Astrocyte of the spinal cord (primary cell): ENCODE results near the gene HSPH1.

Source experiments
- DNase-seq: peaks from one replicate; pipeline ENCODE4 v3.0.0; 2011; ENCODE audit warnings: low read depth, low spot score
- H3K4me3 ChIP-seq: 2 replicates; pipeline ENCODE4 v1.5.1; 2011; ENCODE audit warnings: low read depth, mild to moderate bottlenecking, low read length, moderate library complexity
- CTCF ChIP-seq: IDR thresholded peaks from 2 replicates; pipeline ENCODE4 v1.5.1; 2012; ENCODE audit warnings: low read depth, mild to moderate bottlenecking, low read length, inconsistent platforms
- in situ Hi-C: cut with HindIII; loops from 2 replicates; pipeline ENCODE4 v1.10.0; 2017; ENCODE audit warnings: low sequenced_read_pairs

The HSPH1 gene

GRCh38 chr13:31159306-31159705, 2.4 kb downstream of the HSPH1 start:
- DNase-seq = no peak
- no peak for TF ChIP-seq CTCF
- in situ Hi-C loops = no loop called here
- peak overlapping the region; percentile 90 for H3K4me3 ChIP-seq

- in situ Hi-C loops = no loop called here
- TF ChIP-seq CTCF = no peak
- H3K4me3 ChIP-seq = no peak overlapping the region
- no peak for DNase-seq
These were observed 6.8 kb downstream of the HSPH1 start for GRCh38 chr13:31154939-31155338.

GRCh38 chr13:31151837-31152236, 9.9 kb downstream of the HSPH1 start:
- TF ChIP-seq CTCF = no peak
- H3K4me3 ChIP-seq = no peak overlapping the region
- no peak for DNase-seq
- in situ Hi-C loops = no loop called here

- in situ Hi-C loops = no loop called here
- no peak overlapping the region for H3K4me3 ChIP-seq
- no peak for TF ChIP-seq CTCF
- DNase-seq = no peak
These were observed 11.3 kb downstream of the HSPH1 start for GRCh38 chr13:31150315-31150985.

- no peak overlapping the region for H3K4me3 ChIP-seq
- no peak for TF ChIP-seq CTCF
- DNase-seq = no peak
- in situ Hi-C loops = no loop called here
These were observed 12.1 kb downstream of the HSPH1 start for GRCh38 chr13:31149604-31150003.

- H3K4me3 ChIP-seq = no peak overlapping the region
- in situ Hi-C loops = no loop called here
- DNase-seq = no peak
- no peak for TF ChIP-seq CTCF
These were observed 16.3 kb downstream of the HSPH1 start for GRCh38 chr13:31145417-31145816.
